Gastrocnemius medialis (tissue), 4 donors: ENCODE measurements around the gene TLR5.

Source experiments
- CTCF ChIP-seq, 5 experiments: fragments of 450-650 bp in 3 of 5; fragments of 200-600 bp in 2 of 5; sonication (generic) in 2 of 5; IDR thresholded peaks in 4 of 5; conservative IDR thresholded peaks in 1 of 5; 1 replicate in 4 of 5; 2 replicates in 1 of 5; pipeline ENCODE4 v1.5.1; 2016 to 2019; ENCODE audit warnings: antibody characterized with exemption in 5 of 5, mild to moderate bottlenecking in 3 of 5, moderate library complexity in 3 of 5
- POLR2A ChIP-seq, 2 donors: fragments of 450-650 bp; IDR thresholded peaks; one replicate each; pipeline ENCODE4 v1.6.1; 2017; ENCODE audit warnings: antibody characterized with exemption in 2 of 2, mild to moderate bottlenecking in 2 of 2, moderate library complexity in 2 of 2

DNA sequence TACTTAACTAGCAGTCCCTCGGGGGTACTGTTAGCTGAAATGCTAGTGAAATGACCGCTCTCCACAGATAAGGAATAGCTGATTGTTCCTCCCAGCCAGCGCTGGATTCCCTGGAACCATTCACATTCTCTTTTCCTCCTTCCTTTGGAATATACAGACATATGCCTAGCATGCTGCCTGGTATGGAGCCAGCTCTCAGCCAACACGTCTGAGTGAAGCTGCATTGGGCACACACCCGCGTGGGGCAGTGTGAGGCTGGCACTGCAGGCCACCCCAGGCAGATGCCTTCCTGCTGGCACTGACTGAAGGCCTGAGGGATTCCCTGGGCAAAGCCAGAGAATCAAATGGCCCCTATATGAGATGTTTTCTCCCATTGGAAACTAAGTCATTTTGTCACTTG, 66.7 kb downstream of the TLR5 start:
- TF ChIP-seq POLR2A (IDR thresholded peaks at IDR 0.05), result no peak
- no peak for TF ChIP-seq CTCF (IDR thresholded peaks at IDR 0.05 in 4 of 5, conservative IDR thresholded peaks at IDR 0.05 in 1 of 5)
